Cerebellar nuclear complex (tissue), 1 donor: ENCODE measurements around the gene PCDH15.

ENCODE experiments used
- DNase-seq, 2 experiments: peaks; one replicate each; lab custom pipeline; 2025; lab: John Stamatoyannopoulos, UW

PCDH15 gene

GRCh38 chr10:53843736-53844362 lies 957.2 kb downstream of the PCDH15 start:
- no peak for DNase-seq

GRCh38 chr10:53841483-53842145 lies 959.4 kb downstream of the PCDH15 start:
- DNase-seq: no peak

GRCh38 chr10:53840653-53841052 lies 960.4 kb downstream of the PCDH15 start:
- DNase-seq: no peak

GRCh38 chr10:53839440-53840039 lies 961.5 kb downstream of the PCDH15 start:
- no peak for DNase-seq

- DNase-seq: no peak
These were observed 964.4 kb downstream of the PCDH15 start for GRCh38 chr10:53836638-53837037.

- no peak for DNase-seq
These were observed 967.1 kb downstream of the PCDH15 start for GRCh38 chr10:53833908-53834307.

- no peak for DNase-seq
These were observed 973.8 kb downstream of the PCDH15 start for GRCh38 chr10:53827261-53827660.

- DNase-seq: no peak
These were observed 992.2 kb downstream of the PCDH15 start for GRCh38 chr10:53808677-53809372.

GRCh38 chr10:53786236-53786900 lies 1014.7 kb downstream of the PCDH15 start:
- DNase-seq: no peak

- DNase-seq: no peak
These were observed 1029.3 kb downstream of the PCDH15 start for GRCh38 chr10:53771701-53772100.

GRCh38 chr10:53770903-53771302 lies 1030.1 kb downstream of the PCDH15 start:
- no peak for DNase-seq

GRCh38 chr10:53765311-53765710 lies 1035.7 kb downstream of the PCDH15 start:
- DNase-seq: no peak

- no peak for DNase-seq
These were observed 1046.3 kb downstream of the PCDH15 start for GRCh38 chr10:53754596-53755250.
